Stimulated activated CD4-positive, alpha-beta T cell treated with anti-CD3 and anti-CD28 coated beads, Interleukin-2, amount 100 ng/mL, for 48 hours (primary cell): ENCODE measurements around the gene VPS8.
"Not testable (repeated sequence)": the region's sequence is repeated elsewhere in the genome, so short reads cannot be mapped to it uniquely, and the experiment has no call there.

Experiments
- DNase-seq, 2 donors: peaks; one replicate each; pipeline ENCODE4 v3.0.0-alpha.2; 2020

The VPS8 gene

GRCh38 chr3:184927796-184928315, 115.9 kb downstream of the VPS8 start:
- no peak for DNase-seq

GRCh38 chr3:184932777-184933176, 120.8 kb downstream of the VPS8 start:
- no peak for DNase-seq

GRCh38 chr3:184937611-184938010, 125.6 kb downstream of the VPS8 start:
- DNase-seq: no peak

GRCh38 chr3:184941408-184941807, 129.4 kb downstream of the VPS8 start:
- no peak for DNase-seq

GRCh38 chr3:184942735-184943134, 130.8 kb downstream of the VPS8 start:
- no peak for DNase-seq

GRCh38 chr3:184944241-184944640, 132.3 kb downstream of the VPS8 start:
- no peak for DNase-seq

- no peak for DNase-seq
These were observed 134.1 kb downstream of the VPS8 start for GRCh38 chr3:184945886-184946625.

- DNase-seq: no peak
These were observed 135.0 kb downstream of the VPS8 start for GRCh38 chr3:184946917-184947316.

GRCh38 chr3:184949251-184949965, 137.4 kb downstream of the VPS8 start:
- DNase-seq: no peak

- DNase-seq: not testable (repeated sequence)
These were observed 138.8 kb downstream of the VPS8 start for GRCh38 chr3:184950816-184951215.

- no peak for DNase-seq
These were observed 140.7 kb downstream of the VPS8 start for GRCh38 chr3:184952671-184953070.

- DNase-seq: no peak
These were observed 141.4 kb downstream of the VPS8 start for GRCh38 chr3:184953401-184953800.

GRCh38 chr3:184954251-184954650, 142.3 kb downstream of the VPS8 start:
- DNase-seq: no peak

- not testable (repeated sequence) for DNase-seq
These were observed 142.9 kb downstream of the VPS8 start for GRCh38 chr3:184954851-184955250.

GRCh38 chr3:184965639-184966430, 153.9 kb downstream of the VPS8 start:
- no peak for DNase-seq

GRCh38 chr3:184968115-184968514, 156.1 kb downstream of the VPS8 start:
- no peak for DNase-seq

- no peak for DNase-seq
These were observed 158.2 kb downstream of the VPS8 start for GRCh38 chr3:184970186-184970585.

GRCh38 chr3:184977796-184978195, 165.8 kb downstream of the VPS8 start:
- no peak for DNase-seq

GRCh38 chr3:184981071-184981470, 169.1 kb downstream of the VPS8 start:
- DNase-seq: no peak

GRCh38 chr3:184982076-184982475, 170.1 kb downstream of the VPS8 start:
- DNase-seq: no peak

GRCh38 chr3:184985586-184985985, 173.6 kb downstream of the VPS8 start:
- DNase-seq: no peak

GRCh38 chr3:184986366-184986889, 174.5 kb downstream of the VPS8 start:
- no peak for DNase-seq

GRCh38 chr3:184993394-184993793, 181.4 kb downstream of the VPS8 start:
- DNase-seq: no peak
